Measurements from ENCODE around the gene ARAP1. TPM values are rescaled to one million over a fixed set of nuclear protein-coding genes. Genes with fewer than 3 reads are reported as not detected.
A peak's percentile ranks its signal among the peaks of the same experiment; 100 is the strongest.

The ARAP1 gene
- total and polyA plus RNA-seq, 8 donors, result 32.2 to 201 (median 69.8) TPM

- H3K36me3 ChIP-seq, result no peaks in the 10 kb centered on the region
- H3K4me1 ChIP-seq, result no peaks in the 10 kb centered on the region
- DNase-seq, result no peak
- H3K9me3 ChIP-seq, result no peaks in the 10 kb centered on the region
- intact Hi-C loops (cut with DNase I; ENCODE audit: low total_unique reads), result no loop called here
- WGBS, 5 donors, result 56 to 74% (median 61%) methylated on average over 3 of the region's 3 CpGs
- no peak overlapping the region for H3K4me3 ChIP-seq
- peaks cover 0 to 19% (median 0%) of the 10 kb centered on the region in 3 donors for H3K27me3 ChIP-seq
- TF ChIP-seq CTCF (IDR thresholded peaks at IDR 0.05) (no peak), POLR2A (IDR thresholded peaks at IDR 0.05) (no peak), EP300 (IDR thresholded peaks at IDR 0.05) (no peak), POLR2AphosphoS5 (IDR thresholded peaks at IDR 0.05) (no peak)
- no peak overlapping the region for H3K27ac ChIP-seq
These were observed 98.6 kb downstream of the ARAP1 start for GRCh38 chr11:72653649-72654048.

GRCh38 chr11:72652873-72653630 is 99.2 kb downstream of the ARAP1 start:
- no peak for TF ChIP-seq CTCF (IDR thresholded peaks at IDR 0.05)
- no peak for TF ChIP-seq POLR2AphosphoS5 (IDR thresholded peaks at IDR 0.05)
- TF ChIP-seq POLR2A (IDR thresholded peaks at IDR 0.05), result no peak
- no peak for TF ChIP-seq EP300 (IDR thresholded peaks at IDR 0.05)
- Histone ChIP-seq H3K27me3 (peaks cover 0 to 15% (median 0%) of the 10 kb centered on the region in 3 donors), H3K4me1 (no peaks in the 10 kb centered on the region), H3K27ac (no peak overlapping the region), H3K36me3 (no peaks in the 10 kb centered on the region), H3K9me3 (no peaks in the 10 kb centered on the region), H3K4me3 (no peak overlapping the region)
- intact Hi-C loops (cut with DNase I; ENCODE audit: low total_unique reads), result no loop called here
- WGBS, 5 donors, result 42 to 67% (median 49%) methylated on average over 9 to 13 of the region's 13 CpGs
- DNase-seq, result peak in 1 of 2 donors; percentile 67

- intact Hi-C loops (cut with DNase I; ENCODE audit: low total_unique reads), result no loop called here
- TF ChIP-seq POLR2AphosphoS5 (IDR thresholded peaks at IDR 0.05), result no peak
- TF ChIP-seq POLR2A (IDR thresholded peaks at IDR 0.05), result no peak
- no peak for TF ChIP-seq CTCF (IDR thresholded peaks at IDR 0.05)
- TF ChIP-seq EP300 (IDR thresholded peaks at IDR 0.05), result no peak
These were observed 100.1 kb downstream of the ARAP1 start for GRCh38 chr11:72652133-72652532.

GRCh38 chr11:72649215-72649976 is 102.8 kb downstream of the ARAP1 start:
- H3K9me3 ChIP-seq, result no peaks in the 10 kb centered on the region
- intact Hi-C loops (cut with DNase I; ENCODE audit: low total_unique reads), result loop anchor here (10.0 kb wide), 1 partner anchor 175 kb away; no protein-coding TSS in a partner anchor
- no peak for DNase-seq
- H3K27me3 ChIP-seq, result peaks cover 0 to 2% (median 0%) of the 10 kb centered on the region in 3 donors
- no peak overlapping the region for H3K4me3 ChIP-seq
- no peaks in the 10 kb centered on the region for H3K36me3 ChIP-seq
- no peak for TF ChIP-seq CTCF (IDR thresholded peaks at IDR 0.05)
- TF ChIP-seq POLR2AphosphoS5 (IDR thresholded peaks at IDR 0.05), result no peak
- no peak for TF ChIP-seq POLR2A (IDR thresholded peaks at IDR 0.05)
- TF ChIP-seq EP300 (IDR thresholded peaks at IDR 0.05), result no peak
- 65 to 74% (median 69%) methylated on average over 5 of the region's 5 CpGs for WGBS, 5 donors
- no peaks in the 10 kb centered on the region for H3K4me1 ChIP-seq
- no peak overlapping the region for H3K27ac ChIP-seq

More at GRCh38 chr11:72652133-72652532, 100.1 kb downstream of the ARAP1 start:
- Histone ChIP-seq H3K27ac (no peak overlapping the region), H3K9me3 (no peaks in the 10 kb centered on the region), H3K4me1 (no peaks in the 10 kb centered on the region), H3K36me3 (no peaks in the 10 kb centered on the region), H3K4me3 (no peak overlapping the region), H3K27me3 (peaks cover 0 to 13% (median 0%) of the 10 kb centered on the region in 3 donors)
- DNase-seq, result no peak
